GM04504 (cell line): Measurements from ENCODE around the gene SIGMAR1.
"Not testable (repeated sequence)": the region's sequence is repeated elsewhere in the genome, so short reads cannot be mapped to it uniquely, and the experiment has no call there.

Experiments used
- DNase-seq: peaks from one replicate; pipeline ENCODE4 v3.0.0-alpha.2; 2012; ENCODE audit warnings: low read depth

The SIGMAR1 gene

DNA sequence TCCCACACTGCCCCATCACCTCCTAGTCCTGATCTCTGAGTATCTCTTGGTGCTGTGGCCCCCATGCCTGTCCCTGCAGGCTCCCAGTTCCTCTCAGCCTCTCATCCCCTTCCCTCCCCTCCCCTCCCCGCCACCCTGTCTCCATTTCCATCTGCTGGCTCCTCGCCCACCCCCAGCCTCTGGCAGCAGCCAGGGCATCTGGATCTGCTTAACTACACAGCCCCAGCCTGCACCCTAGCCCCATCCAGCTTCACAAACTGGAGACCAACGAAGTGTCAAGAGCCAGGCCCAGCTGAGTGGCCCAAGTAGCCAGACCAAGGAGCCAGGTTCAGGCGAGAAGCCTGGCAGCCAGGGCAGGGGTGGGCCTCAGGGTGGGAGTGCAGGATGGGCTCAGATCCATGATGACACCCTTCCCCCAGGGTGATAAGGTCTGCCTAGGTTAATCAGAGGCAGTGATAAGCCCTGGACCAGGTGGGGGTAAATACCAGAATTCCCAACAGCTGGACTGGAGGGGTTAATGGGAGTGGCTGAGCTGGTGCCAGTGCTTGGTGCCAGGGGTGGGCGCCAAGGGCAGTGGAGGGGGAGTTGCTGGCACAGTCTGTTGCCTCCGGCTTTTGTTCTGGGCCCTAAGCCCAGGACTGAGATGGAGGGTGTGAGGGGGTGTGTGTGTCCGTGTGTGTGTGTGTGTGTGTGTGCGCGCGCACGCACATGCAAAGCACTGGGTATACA, 16.9 kb upstream of the SIGMAR1 start:
- peak; percentile 64 for DNase-seq

GRCh38 chr9:34653151-34654072, 15.8 kb upstream of the SIGMAR1 start:
- no peak for DNase-seq

- DNase-seq, result no peak
Observed at GRCh38 chr9:34652602-34653000, 15.0 kb upstream of the SIGMAR1 start.

DNA sequence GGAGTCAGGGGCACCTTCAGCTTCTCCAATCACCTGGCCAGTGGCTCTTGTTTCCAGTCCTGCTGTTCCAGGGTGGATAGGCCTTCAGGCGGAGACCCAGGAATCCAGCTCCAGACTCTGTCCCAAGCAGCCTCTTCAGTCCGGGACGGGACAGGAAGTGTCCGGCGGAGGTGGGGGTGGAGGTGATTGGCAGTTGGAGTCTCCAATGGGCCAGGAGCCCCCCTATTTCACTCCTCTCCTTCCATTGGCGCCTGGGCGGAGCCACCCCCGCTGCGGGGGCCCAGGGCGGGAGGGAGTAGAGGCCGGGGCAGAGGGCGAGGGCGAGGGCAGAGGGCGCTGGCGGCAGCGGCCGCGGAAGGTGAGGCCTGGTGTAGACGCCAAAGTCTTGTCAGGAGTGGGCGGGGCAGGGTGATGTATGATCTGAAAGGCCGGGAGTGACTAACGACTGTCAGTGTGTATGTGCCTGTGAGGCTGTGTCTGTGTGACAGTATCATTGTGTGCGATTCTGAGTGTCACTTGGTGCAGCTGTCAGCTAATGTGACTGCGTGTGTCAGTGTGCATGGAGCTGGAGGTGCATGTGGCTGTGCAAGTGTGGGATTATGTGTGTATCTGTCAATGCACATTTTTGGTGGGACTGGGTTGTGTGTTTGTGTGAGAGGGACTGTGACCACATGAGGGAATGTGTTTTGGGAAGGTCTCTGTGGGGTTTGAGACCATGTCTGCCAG, 14.5 kb upstream of the SIGMAR1 start, which contains the start of gene IL11RA:
TSS of gene IL11RA (plus strand) at position 310 of the 726 bp plus-strand sequence. CDS start 3,033 bp downstream, outside the sequence.
- peak; percentile 82 for DNase-seq

- peak; percentile 32 for DNase-seq
Observed at GRCh38 chr9:34651321-34651720, 13.7 kb upstream of the SIGMAR1 start.

DNA sequence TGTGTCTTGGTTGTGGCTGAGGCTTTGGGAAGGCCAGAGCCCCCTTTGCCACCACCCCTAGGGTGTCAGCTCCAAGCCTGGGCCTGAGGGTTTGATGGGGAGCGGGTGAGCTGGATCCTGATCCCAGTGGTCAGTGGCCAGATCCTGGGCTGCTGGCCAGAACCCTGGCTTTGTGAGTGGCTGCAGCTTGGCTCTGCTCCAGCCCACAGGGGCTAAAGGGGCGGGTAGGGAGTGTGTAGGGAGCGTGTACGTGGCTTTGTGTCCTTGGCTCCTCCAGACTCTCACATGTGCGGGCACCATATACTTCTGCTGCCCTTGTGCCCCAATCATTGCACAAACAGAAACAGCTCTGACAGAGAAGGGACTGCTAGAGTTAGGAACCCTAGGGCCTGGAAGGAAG, 13.2 kb upstream of the SIGMAR1 start:
- no peak for DNase-seq

DNA sequence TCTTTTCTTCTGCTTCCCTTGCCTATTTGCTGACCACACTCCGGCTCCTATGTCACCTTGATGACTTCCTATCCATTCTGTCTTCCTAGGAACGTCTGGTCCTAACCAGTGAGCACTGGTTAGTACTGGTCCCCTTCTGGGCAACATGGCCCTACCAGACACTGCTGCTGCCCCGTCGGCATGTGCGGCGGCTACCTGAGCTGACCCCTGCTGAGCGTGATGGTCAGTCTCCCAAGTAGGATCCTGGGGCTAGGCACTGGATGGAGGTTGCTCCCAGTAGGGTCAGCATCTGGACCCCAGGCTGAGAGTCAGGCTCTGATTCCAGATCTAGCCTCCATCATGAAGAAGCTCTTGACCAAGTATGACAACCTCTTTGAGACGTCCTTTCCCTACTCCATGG, 11.1 kb upstream of the SIGMAR1 start:
- DNase-seq, result no peak

DNA sequence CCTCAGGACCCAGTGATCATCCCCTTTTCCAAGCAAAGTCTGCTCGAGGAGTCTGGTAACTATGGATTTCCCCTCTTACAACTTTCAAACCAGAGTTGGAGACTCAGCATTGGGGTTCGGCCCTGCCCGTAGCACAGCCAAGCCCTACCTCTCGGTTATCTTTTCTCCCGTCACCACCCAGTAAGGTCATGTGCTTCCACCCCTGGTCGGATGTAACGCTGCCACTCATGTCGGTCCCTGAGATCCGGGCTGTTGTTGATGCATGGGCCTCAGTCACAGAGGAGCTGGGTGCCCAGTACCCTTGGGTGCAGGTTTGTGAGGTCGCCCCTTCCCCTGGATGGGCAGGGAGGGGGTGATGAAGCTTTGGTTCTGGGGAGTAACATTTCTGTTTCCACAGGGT, 10.1 kb upstream of the SIGMAR1 start:
- DNase-seq, result no peak

GRCh38 chr9:34647084-34647403, 9.5 kb upstream of the SIGMAR1 start:
- no peak for DNase-seq

- DNase-seq, result no peak
Observed at GRCh38 chr9:34646211-34647083, 8.9 kb upstream of the SIGMAR1 start, which contains the start of gene GALT. Gene GALT, plus strand, starts transcription at chr9:34646675. Its CDS starts 30 bp downstream, at chr9:34646705.

DNA sequence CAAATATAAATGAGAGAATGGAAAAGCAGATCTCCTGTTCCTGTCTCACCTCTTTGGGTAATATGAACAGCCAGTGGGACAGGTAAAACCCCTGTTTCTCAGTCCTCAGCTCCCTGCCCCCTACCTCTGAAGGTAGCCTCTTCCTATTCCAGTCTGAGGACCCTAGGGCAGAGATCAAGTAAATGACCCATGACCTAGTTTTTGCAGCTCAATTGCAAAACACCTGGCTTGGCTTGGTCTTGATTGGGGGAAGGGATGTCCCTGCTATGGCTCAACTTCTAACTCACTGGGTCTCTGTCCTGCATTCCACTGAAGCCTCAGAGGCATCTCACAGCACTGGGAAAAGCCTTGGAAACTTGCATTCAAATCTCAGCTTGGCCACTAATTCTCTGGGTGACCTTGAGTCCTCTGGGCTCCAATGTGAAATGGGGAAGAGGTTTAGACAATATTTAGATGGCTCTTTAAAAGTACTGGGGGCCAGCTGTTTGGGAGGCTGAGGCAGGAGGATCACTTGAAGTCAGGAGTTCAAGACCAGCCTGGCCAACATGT, 7.3 kb upstream of the SIGMAR1 start:
- DNase-seq, result no peak

- no peak for DNase-seq
Observed at GRCh38 chr9:34642679-34643078, 5.1 kb upstream of the SIGMAR1 start.

DNA sequence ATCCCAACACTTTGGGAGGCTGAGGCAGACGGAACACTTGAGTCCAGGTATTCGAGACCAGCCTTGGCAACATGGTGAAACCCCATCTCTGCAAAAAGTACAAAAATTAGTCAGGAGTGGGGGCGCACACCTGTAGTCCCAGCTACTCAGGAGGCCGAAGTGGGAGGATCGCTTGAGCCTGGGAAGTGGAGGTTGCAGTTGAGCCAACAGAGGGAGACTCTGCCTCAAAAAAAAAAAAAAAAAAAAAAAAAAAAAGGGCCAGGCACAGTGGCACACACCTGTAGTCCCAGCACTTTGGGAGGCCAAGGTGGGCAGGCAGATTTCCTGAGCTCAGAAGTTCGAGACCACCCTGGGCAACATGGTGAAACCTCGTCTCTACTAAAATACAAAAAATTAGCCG, 1.7 kb upstream of the SIGMAR1 start:
- not testable (repeated sequence) for DNase-seq

DNA sequence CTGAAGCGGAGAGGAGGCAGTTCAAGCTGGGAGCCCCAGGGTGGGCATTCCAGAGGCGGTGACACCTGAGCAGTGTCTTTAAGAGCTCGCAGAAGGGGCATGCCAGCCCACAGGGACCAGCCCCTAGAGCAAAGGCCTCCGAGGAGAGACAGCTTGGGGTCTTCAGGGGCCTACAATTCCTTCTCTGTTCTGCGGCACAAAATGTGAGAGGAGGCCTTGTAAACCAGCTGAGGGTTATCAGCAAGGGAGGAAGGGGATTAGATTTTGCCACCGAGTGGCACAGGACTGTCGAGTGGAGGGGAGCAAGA, 505 bp upstream of the SIGMAR1 start:
- no peak for DNase-seq

- DNase-seq, result no peak
Observed at GRCh38 chr9:34636791-34637355, 714 bp downstream of the SIGMAR1 start.

DNA sequence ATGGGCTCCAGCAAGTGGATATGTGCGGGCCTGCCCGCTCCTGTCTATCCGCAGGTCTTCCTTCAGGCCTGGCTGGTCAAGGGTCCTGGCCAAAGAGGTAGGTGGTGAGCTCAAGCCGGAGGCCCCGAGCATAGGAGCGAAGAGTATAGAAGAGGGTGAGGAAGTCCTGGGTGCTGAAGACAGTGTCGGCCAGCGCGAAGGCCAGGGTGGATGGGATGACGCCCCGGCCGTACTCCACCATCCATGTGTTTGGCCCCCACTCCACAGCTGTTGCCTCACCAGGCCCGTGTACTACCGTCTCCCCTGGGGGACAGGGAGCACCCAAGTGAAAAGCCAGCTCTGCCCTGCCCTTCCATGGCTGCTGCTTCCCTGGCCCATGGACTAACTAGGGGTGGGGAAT, 2.0 kb downstream of the SIGMAR1 start:
- no peak for DNase-seq

DNA sequence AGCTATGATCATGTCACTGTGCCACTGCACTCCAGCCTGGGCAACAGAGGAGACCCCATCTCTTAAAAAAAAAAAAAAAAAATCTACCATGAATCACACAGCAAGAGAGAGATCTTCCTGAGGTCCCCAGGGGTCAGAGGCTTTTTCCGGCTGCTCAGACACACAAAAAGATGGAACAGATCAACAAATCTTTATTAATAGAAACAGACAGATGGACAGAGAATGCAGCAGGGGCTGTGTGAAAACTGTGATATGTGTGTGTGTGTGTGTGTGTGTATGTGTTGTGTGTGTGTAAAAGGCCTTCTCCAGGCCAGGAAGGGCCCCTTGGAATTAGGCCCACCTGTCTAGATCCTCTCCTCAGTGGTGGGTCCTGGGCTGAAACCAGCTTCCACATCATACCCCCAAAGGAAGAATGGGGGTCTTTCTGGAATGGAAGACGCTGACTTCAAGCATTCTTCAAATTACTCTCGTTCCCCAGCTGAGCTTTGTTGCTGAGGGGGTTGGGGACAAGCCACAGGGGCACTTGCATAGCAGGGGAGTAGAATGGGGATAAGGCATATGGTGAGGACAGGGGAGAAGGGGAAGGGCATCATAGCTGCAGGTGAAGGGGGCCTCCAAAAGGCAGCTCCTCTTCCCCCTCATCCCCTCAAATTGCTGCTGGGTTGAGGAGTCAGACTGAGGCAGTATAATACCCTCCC, 2.9 kb downstream of the SIGMAR1 start:
- no peak for DNase-seq

DNA sequence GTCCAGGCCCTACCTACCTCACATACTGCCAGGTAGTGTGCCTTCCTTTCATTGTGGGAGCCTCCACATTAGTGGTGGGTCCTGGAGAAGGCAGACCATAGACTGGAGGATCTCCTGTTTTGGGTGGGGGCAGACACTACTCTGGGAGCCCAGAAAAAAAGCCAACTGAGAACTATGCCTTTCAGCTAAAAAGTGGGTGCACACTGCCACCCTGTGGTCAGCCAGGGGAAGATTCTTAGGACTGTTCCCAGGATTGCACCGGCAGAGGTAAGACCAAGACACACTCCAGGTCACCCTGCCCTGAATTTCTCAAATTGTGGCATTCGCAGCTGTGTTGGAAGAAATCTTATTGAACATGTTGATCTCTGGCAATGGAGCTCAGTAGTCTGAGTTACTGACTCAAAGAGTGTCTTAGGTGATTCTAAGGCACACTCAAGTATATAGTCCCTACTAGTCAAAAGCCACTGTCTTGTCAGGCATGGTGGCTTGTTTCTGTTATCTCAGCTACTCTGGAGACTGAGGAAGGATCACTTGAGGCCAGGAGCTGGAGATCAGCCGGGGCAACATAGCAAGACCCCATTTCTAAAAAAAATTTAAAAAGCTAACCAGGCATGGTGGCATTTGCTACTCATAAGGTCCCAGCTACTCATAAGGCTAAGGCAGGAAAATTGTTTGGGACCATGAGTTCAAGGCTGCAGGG, 3.6 kb downstream of the SIGMAR1 start:
- no peak for DNase-seq

DNA sequence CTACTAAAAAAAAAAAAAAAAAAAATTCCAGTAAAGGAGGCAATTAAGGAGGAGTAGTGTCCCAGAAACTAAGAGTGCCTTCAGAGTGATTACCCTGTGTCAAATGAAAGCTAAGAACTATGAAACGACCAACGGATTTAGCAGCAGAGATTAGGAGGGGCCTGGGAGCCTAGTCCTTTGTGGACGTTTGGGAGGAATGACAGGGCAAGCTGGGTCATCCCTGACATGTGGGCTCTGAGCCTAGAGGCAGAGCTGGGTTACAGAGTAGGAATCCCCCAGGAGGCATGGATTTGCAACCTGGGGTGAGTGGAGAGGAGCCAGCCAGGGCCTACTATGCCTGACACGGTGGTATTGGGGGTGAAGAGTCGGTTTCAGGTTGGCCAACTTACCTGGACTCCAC, 4.4 kb downstream of the SIGMAR1 start:
- no peak for DNase-seq
